DMS114 treated with DMSO at 0.1 percent for 48 hours (cell line): Measurements from ENCODE around the gene GPR37L1.
"Not testable (repeated sequence)": the region's sequence is repeated elsewhere in the genome, so short reads cannot be mapped to it uniquely, and the experiment has no call there.

ENCODE experiments used
- DNase-seq: peaks from one replicate; lab custom pipeline; 2025; ENCODE audit not compliant: unreplicated experiment; lab: John Stamatoyannopoulos, UW

Gene GPR37L1

DNA sequence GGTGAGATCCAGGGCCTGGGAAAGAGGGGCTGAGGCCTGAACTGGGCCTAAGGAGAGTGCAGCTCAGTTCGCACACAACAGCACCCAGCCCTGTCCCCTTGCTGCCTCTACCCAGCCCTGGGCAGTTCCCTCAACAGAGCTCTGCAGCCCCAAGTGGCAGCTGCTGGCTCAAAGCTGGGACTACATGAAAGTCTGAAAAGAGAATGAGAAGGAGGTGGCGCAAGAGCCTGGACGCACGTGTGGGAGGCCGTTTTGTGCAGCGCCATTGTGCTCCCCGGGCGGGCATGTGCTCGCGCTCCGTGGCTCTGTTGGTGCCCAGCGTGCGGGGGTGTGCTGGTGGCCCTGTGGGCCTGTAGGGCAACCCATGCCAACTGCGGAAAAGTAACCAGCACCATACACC is 10.3 kb downstream of the GPR37L1 start:
- DNase-seq, result no peak

DNA sequence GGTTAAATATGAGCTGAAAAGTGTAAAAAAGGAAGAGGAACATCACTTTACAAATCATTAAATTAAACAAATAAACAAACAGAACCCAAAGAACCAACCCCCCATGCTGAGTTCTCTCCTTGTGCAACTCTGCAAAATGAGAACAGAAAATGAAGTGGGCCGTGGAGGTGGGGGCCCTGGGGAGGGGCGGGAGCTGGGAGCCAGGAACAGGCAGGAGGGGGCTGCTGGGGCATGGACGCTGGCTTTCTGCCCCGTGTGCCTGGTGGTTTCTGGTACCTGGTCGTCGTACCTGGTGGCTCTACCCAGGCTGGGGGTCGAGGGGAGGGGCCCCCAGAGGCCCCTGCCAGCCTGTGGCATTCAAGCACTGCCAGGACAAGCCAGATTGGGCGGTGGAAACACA is 10.8 kb downstream of the GPR37L1 start:
- no peak for DNase-seq

DNA sequence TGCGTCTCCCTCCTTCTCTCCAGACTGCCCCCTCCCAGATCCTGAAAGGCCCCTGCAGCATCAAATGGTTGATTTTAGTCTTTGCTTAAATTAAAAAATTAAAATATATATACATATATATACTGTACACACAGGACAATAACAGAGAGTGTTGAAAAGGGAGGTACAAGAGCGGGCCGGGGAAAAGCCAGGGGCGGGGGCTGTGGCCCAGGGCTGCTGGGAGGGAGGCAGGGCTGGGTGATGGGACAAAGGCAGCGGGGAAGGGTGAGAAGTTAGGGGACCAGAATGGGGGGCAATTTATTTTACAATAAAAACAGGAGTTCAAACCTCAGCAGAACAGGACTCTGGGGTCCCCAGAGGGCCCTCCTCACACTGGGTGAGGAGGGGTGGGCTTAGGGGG is 11.3 kb downstream of the GPR37L1 start:
- no peak for DNase-seq

- no peak for DNase-seq
These were observed 12.0 kb downstream of the GPR37L1 start for GRCh38 chr1:202134645-202135172.

- peak; percentile 56 for DNase-seq
These were observed 12.6 kb downstream of the GPR37L1 start for GRCh38 chr1:202135221-202135721.

DNA sequence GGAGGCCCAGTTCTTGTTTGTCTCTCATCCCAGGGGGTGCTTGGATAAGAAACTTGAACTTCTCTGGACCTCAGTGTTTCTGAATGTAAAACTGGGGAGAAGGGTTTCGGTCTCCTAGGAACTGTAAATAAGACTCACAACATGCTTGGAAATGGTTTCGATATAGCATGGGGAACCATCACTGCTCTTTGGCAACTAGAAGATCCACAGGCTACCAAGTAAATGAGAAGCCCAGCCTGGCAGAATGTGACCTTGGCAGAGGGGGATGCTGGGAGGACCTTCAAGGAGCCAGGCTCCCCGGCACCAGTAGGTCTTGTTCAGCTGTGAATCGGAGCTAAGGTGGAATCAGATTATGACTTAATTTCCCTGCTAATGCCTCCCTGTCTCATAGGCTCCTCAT is 18.1 kb downstream of the GPR37L1 start:
- no peak for DNase-seq

- DNase-seq, result not testable (repeated sequence)
These were observed 18.8 kb downstream of the GPR37L1 start for GRCh38 chr1:202141468-202141867.

DNA sequence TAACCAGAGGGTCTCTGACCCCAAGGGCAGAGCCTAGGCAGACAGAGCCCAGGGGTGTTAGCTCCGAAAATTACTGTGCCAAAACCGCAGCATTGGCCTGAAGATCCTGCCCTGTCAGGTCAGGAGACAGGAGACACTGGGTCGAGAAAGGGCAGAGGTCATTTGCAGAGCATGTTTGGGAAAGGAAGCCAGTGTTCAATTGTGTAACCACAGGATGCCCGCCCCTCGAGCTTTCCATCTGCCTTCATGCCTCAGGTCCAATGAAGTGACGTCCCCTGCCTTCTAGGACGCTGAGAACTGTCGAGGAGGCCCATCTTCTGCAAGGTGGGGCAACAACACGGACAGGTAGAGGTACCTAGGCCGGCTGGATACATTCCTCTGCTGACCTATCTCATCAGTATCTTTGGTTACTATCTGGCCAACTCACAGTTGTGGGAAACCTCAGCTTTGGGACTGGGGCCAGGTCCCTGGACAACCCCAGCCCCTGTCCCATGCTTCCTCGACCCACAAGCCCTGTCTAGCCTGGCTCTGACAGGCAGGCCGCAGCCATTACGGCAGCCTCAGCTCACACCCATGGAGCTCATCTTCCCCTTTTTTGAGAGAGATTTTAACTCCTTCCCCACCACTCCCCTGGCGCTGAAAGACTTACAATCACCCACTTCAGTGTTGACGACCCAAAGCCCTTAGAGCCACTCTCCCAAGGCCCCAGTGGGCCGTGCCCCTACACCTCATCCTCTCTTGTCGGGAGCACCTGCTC is 20.5 kb downstream of the GPR37L1 start:
- DNase-seq, result no peak

DNA sequence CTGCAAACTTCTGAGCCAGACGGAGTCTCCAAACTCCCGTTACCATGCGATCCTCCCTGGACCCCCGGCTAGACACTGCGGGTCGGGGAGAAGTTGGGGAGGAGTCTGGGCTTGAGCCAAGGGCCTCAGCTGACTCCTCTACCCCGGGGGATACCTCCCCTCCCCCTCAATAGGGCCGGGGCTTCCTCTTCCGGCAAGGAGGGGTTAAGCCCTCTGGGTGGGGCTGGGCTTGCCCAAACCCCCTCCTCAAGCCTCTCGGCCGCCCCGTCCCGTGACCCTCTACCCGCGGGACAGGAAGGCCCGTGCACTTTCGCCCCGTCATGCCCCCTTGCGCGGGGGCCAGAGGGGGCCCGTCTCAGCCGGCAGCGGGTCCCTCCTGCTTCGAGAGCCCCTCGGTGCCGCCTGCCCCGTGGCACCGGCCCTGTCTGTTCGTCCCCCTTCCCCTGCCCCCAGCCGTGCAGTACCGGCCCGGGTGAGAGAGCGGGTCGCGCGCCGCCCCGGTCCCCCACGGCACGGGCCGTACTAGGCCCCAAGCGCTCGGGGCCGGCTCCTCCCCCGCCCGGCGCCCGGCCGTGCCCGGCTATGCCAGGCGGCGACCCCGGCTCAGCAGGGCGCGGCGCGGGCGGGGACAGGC is 21.2 kb downstream of the GPR37L1 start:
- DNase-seq, result no peak

- DNase-seq, result peak; percentile 22
These were observed 21.8 kb downstream of the GPR37L1 start, which contains the start of gene ARL8A for GRCh38 chr1:202144402-202145067. TSS of gene ARL8A (minus strand) at chr1:202144737. CDS start at chr1:202144572, 165 bp downstream.

DNA sequence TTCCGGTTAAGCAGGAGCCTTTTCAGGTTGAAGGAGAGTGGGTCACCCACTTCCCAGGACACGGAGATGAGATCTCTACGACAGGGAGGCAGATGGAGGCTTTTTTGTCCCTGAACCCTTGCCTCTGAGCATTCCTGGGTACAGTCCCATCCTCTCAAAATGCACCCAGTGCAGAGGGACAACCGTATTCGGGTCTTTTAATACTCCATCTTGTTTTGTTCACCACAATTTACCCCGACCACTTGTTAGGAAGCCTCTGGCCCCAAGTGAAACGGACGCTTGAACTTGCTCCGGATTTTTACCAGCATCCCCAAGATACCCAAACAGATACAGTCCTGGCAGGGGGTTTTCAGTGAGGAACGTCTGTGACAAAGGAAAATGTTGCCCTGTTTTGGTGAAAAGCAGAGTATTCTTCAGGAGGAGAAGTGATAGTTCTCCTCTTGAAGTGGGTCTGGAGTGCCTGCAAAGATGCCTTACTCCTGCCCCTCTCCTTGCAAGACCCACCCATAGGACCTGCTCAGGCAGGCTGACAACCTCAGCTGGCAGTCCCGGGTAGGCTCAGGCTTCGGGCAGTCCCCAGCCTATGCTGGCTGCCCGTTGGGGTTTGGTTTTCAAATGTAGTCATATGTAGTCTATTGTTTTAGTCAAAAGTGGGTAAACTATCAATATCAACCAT is 22.5 kb downstream of the GPR37L1 start:
- DNase-seq, result no peak

- DNase-seq, result not testable (repeated sequence)
These were observed 23.0 kb downstream of the GPR37L1 start for GRCh38 chr1:202145744-202146140.

- DNase-seq, result no peak
These were observed 23.6 kb downstream of the GPR37L1 start for GRCh38 chr1:202146279-202146678.

- no peak for DNase-seq
These were observed 24.3 kb downstream of the GPR37L1 start for GRCh38 chr1:202146993-202147392.

- DNase-seq, result no peak
These were observed 25.7 kb downstream of the GPR37L1 start for GRCh38 chr1:202148391-202148790.

GRCh38 chr1:202149566-202149965 is 26.8 kb downstream of the GPR37L1 start:
- no peak for DNase-seq

DNA sequence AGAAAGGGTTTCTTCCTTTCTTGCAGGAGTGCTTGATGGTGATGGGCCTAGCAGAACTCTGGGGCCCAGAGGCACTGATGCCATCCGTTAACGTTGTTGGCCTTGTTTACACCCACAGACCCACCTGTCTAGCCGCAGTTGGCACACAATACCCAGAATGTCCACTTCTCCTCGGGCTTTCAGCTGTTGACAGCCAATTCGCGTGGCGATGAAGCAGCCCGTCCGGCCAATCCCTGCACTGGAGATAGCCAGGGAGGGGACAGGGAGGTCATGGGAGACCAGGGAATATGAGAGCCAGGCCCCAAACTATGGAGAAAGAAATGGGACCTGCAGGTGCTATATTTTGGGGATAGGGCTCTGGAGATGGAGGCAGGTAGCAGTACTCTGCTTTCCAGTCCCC is 27.5 kb downstream of the GPR37L1 start:
- DNase-seq, result no peak

GRCh38 chr1:202150602-202151001 is 27.9 kb downstream of the GPR37L1 start:
- DNase-seq, result no peak

DNA sequence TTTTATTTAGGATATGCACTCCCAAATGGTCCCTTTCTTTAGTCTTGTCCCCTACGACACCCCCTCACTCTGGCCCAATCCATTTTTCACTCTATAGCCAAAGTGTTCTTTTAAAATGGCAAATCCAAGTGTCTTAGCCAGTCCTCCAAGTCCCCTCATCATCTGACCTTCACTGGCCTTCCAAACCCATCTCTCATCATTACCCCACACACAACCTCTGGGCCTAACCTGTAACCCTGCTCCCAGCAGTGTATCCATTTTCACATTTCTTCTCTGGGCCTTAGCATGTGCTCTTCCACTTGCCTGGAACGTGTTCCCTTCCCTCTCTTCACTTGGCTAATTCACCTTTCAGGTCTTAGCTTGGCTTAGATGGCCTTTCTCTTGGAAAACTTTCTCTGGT is 28.3 kb downstream of the GPR37L1 start:
- no peak for DNase-seq

DNA sequence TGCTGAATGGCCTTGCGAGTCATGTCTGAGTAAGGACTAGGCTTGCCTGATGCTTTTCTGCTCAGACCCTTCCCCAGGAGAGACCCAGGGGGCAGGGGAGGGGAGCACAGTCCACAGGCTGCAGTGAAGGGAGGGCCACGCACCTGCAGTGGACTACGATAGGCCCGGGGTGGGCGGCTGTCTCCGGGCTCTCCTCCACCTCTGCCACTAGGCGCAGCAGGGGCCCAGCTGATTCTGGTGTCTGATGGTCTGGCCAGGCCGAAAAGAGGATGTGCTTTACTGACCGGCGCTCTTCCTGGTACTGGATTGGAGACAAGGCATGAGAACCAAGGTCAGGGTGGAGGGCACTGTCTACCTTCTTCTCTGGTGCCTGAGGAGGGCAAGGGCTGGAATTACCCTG is 29.7 kb downstream of the GPR37L1 start:
- DNase-seq, result no peak

- DNase-seq, result no peak
These were observed 30.6 kb downstream of the GPR37L1 start for GRCh38 chr1:202153284-202153683.
